ENCODE results near the gene ERAL1. TPM values are rescaled to one million over a fixed set of nuclear protein-coding genes. Genes with fewer than 3 reads are reported as not detected.

The ERAL1 gene
- total and polyA plus RNA-seq, 2 of the 13 experiments (the other 11 are each of a cell fraction or from before 2014, with no cell fraction given), result 46.9 to 72.2 TPM

GRCh38 chr17:28902819-28903545, 48.2 kb downstream of the ERAL1 start, which contains the start of gene DHRS13 (continued):
- TF ChIP-seq, protein P1, sequence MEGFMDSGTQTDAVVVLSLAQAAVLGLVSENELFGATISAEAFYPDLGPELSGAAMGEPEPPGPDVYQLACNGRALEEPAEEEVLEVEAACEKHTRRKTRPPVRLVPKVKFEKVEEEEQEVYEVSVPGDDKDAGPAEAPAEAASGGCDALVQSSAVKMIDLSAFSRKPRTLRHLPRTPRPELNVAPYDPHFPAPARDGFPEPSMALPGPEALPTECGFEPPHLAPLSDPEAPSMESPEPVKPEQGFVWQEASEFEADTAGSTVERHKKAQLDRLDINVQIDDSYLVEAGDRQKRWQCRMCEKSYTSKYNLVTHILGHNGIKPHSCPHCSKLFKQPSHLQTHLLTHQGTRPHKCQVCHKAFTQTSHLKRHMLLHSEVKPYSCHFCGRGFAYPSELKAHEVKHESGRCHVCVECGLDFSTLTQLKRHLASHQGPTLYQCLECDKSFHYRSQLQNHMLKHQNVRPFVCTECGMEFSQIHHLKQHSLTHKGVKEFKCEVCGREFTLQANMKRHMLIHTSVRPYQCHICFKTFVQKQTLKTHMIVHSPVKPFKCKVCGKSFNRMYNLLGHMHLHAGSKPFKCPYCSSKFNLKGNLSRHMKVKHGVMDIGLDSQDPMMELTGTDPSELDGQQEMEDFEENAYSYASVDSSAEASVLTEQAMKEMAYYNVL (CRISPR knock-in tag; IDR thresholded peaks at IDR 0.05; ENCODE audit: borderline replicate concordance), result peak; percentile 38; the same call in 1 of the 2 replicates
- TF ChIP-seq JUND (CRISPR knock-in tag; IDR thresholded peaks at IDR 0.05) (peak; percentile 88), MAZ (IDR thresholded peaks at IDR 0.05; ENCODE audit: borderline replicate concordance, low read depth, low read length) (peak; percentile 89), MAZ (CRISPR knock-in tag; IDR thresholded peaks at IDR 0.05; ENCODE audit: low read depth) (peak; percentile 97), HDAC2 (CRISPR knock-in tag; IDR thresholded peaks at IDR 0.05) (peak; percentile 92), CREM (IDR thresholded peaks at IDR 0.05) (no peak), CREM (CRISPR knock-in tag; IDR thresholded peaks at IDR 0.05) (no peak), GLI4 (CRISPR knock-in tag; IDR thresholded peaks at IDR 0.05; ENCODE audit: borderline replicate concordance) (no peak), MLXIP (CRISPR knock-in tag; IDR thresholded peaks at IDR 0.05; ENCODE audit: borderline replicate concordance) (no peak), ATAD3A (CRISPR knock-in tag; IDR thresholded peaks at IDR 0.05) (no peak), ZZZ3 (CRISPR knock-in tag; IDR thresholded peaks at IDR 0.05; ENCODE audit: borderline replicate concordance) (peak; percentile 85; the same call in 1 of the 2 replicates), KMT2A (CRISPR knock-in tag; IDR thresholded peaks at IDR 0.05) (peak; percentile 78), ATF2 (CRISPR knock-in tag; IDR thresholded peaks at IDR 0.05) (peak; percentile 64), AGO1 (IDR thresholded peaks at IDR 0.05; ENCODE audit: low read depth, low read length, poor library complexity, severe bottlenecking) (no peak), HNF4G (IDR thresholded peaks at IDR 0.05; ENCODE audit: borderline replicate concordance, low read depth, low read length) (no peak), HNF4G (CRISPR knock-in tag; IDR thresholded peaks at IDR 0.05; ENCODE audit: borderline replicate concordance, low read depth) (no peak; the same call in 1 of the 2 replicates), ZNF296 (CRISPR knock-in tag; conservative IDR thresholded peaks at IDR 0.05) (no peak), MAFG (CRISPR knock-in tag; IDR thresholded peaks at IDR 0.05) (no peak), GABPA (IDR thresholded peaks at IDR 0.05; ENCODE audit: low read depth, low read length) (no peak), GABPA (CRISPR knock-in tag; IDR thresholded peaks at IDR 0.05; ENCODE audit: low read depth) (no peak), ZNF441 (CRISPR knock-in tag; IDR thresholded peaks at IDR 0.05; ENCODE audit: borderline replicate concordance) (peak; percentile 33; the same call in 1 of the 2 replicates), CENPT (CRISPR knock-in tag; IDR thresholded peaks at IDR 0.05; ENCODE audit: low read depth) (no peak), PAF1 (CRISPR knock-in tag; IDR thresholded peaks at IDR 0.05) (no peak)
- TF ChIP-seq, protein P2, sequence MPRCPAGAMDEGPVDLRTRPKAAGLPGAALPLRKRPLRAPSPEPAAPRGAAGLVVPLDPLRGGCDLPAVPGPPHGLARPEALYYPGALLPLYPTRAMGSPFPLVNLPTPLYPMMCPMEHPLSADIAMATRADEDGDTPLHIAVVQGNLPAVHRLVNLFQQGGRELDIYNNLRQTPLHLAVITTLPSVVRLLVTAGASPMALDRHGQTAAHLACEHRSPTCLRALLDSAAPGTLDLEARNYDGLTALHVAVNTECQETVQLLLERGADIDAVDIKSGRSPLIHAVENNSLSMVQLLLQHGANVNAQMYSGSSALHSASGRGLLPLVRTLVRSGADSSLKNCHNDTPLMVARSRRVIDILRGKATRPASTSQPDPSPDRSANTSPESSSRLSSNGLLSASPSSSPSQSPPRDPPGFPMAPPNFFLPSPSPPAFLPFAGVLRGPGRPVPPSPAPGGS (CRISPR knock-in tag; IDR thresholded peaks at IDR 0.05), result no peak

All from HepG2 (cell line).